ENCODE measurements around the gene SLC34A1.

The SLC34A1 gene

GRCh38 chr5:177423671-177424070 is 39.4 kb downstream of the SLC34A1 start:
- TF ChIP-seq JUND (IDR thresholded peaks at IDR 0.05; ENCODE audit: low read depth) = no peak
- DNase-seq (ENCODE audit: low read depth in 1 of 2, low spot score in 1 of 2) = no peak
- in situ Hi-C loops (cut with HindIII; ENCODE audit: low pct_unique_long_range_greater_than_20kb, low sequenced_read_pairs) = no loop called here

DNA sequence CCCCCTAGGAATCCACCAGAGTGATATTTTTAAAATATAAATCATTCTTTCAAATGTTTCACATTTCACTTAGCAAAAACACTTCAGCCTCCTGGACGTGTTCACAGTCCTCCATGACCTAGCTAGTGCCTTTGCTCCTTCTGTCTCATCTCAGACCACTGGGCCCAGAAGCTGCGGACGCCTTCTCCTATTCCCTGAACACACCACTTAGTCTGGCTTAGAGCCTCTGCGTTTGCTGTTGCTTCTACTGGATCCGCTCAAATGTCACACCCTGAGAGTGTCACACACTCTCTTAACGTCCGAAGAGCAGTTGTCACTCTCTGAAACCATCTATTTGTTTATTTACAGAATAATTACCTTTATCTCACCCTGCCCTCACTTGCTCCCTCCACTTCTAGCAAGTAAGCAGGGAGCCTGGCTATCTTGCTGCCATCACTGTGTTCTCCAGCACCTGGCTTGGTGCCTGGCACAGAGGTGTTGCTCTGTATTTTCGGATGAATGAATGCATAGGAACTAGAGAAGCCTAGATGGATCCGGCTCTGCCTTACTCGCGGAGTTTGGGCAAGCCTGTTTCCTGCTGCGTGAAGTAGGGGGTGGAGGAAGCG is 41.1 kb downstream of the SLC34A1 start:
- in situ Hi-C loops (cut with HindIII; ENCODE audit: low pct_unique_long_range_greater_than_20kb, low sequenced_read_pairs) = no loop called here
- DNase-seq (ENCODE audit: low read depth in 1 of 2, low spot score in 1 of 2) = no peak

DNA sequence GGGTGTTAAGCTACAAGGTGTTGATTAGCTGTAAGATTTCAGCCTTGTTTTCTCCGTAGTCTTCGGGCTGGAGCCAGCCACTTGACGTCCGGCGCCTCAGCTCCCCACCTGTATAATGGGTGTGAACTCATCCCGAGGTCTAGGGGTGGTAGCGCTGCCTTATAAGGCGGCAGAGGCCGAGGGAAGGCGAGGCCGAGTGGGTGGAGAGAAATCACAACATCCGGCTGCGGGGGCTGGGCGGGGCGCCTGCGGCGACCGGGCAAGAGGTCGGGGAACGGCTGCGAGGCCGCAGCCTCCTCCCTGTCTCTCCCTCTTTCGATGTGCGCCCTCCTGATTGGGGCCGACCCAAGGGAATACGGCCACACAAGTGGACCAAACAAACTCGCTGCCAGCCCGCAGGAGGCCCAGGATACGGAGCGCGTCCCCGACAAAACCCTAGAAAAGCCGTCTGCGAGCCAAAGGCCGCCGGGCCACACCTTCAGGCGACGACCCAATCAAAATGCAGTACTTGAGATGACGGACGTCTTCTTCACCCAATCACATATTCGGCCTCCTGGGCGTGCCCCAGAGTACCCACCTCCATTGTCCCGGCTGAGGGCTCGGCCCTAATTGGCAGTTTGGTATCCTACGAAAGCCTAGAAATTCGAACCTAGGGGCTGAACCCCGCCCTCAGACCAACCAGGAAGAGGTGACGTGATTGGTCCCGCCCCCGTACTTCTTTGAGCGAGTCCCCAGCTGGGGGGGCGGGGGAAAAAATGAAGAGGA is 41.7 kb downstream of the SLC34A1 start:
- in situ Hi-C loops (cut with HindIII; ENCODE audit: low pct_unique_long_range_greater_than_20kb, low sequenced_read_pairs) = no loop called here
- DNase-seq (ENCODE audit: low read depth in 1 of 2, low spot score in 1 of 2) = peak; percentile 99 to 100
- TF ChIP-seq JUND (IDR thresholded peaks at IDR 0.05; ENCODE audit: low read depth) = no peak

More for the DNA sequence above, 41.1 kb downstream of the SLC34A1 start:
- TF ChIP-seq JUND (IDR thresholded peaks at IDR 0.05; ENCODE audit: low read depth) = no peak

DNA sequence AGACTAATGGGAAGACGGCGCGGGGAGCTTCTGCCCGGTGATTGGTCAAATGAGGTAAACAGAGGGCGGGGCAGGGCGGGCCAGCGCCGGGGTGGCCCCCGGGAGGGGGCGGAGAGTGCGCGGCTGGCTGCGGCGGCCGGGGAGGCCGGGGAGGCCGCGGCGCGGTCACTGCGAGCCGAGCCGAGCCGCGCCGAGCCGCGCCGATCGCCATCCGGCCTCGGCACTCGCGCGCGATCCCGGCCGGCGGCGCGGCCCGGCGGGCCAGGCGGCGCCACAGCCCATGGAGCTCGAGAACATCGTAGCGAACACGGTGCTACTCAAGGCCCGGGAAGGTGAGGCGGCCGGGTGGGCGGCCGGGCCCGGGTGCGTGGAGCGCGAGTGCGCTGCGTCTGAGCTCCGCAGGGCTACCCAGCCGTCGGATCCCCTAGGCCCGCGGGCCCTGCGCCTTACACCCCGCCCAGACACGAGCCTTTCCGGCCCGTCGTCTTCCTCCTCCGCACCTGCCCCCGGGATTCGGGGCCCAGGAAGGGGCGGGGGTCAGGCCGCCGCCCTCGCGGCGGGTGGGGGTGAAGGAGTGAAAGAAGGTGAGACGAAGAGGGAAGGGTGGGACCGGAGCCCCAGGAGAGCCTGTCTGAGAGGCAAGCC is 42.5 kb downstream of the SLC34A1 start, which contains the start of gene GRK6:
GRK6 (plus strand) TSS at position 111 of the 645 bp plus-strand sequence; CDS start at position 281, 170 bp downstream.
- DNase-seq (ENCODE audit: low read depth in 1 of 2, low spot score in 1 of 2) = peak; percentile 51 to 61
- TF ChIP-seq JUND (IDR thresholded peaks at IDR 0.05; ENCODE audit: low read depth) = no peak
- in situ Hi-C loops (cut with HindIII; ENCODE audit: low pct_unique_long_range_greater_than_20kb, low sequenced_read_pairs) = no loop called here

DNA sequence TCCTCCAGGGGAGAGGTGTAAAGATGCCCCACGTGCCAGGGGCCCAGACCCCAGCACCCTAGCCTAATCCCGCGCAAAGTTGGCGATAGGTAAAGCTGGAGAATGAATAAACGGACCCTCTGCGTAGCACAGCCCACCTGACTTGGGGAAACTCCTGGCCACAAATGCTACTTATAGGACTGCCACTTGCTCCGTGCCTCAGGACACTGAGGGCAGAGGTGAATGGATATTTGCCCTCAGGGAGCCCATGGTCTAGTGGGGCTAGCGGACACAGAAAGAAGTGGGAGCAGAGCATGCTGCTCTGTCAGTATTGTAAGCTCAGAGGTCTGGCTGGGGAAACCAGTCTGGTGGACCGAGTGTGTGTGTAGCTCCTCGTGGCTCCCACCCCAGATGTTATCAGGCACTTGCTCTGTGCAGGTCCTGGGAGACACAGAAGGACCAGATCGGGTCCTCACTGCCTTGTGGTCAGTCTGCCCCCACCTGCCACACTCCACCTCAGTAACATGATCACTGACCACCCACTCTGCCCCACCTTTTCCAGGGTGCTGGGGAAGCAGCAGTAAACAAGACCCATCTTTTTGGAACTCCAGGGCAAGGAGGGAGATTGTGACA is 43.1 kb downstream of the SLC34A1 start:
- TF ChIP-seq JUND (IDR thresholded peaks at IDR 0.05; ENCODE audit: low read depth) = no peak
- peak; percentile 54 to 77 for DNase-seq (ENCODE audit: low read depth in 1 of 2, low spot score in 1 of 2)
- in situ Hi-C loops (cut with HindIII; ENCODE audit: low pct_unique_long_range_greater_than_20kb, low sequenced_read_pairs) = no loop called here

DNA sequence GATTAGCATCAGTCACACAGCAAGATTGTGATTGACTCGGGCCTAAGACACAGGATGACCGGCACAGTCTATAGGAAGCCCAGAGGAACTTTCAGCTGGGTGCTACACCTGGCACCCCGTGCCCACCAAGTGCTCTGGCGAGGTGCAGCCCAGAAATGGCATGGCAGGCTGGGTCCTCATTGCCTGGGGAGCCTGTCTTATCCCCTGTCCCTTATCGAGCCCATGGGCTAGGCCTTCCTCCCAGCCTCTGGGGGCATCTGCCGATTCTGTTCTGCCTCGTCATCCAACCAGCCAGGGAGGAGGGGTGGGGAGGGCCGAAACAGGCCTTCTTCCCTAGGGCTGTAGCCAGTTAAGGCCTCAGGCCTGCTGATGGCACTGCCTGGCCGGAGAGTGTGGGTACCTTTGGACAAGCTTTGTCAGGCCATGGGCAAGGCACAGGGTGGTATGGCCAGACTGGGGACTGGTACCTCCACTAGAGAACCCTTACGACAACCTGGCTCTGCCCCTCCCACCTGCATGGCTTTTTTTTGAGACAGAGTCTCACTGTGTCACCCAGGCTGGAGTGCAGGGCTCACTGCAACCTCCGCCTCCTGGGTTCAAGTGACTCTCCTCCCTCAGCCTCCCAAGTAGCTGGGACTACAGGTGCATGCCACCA is 43.8 kb downstream of the SLC34A1 start:
- no peak for DNase-seq (ENCODE audit: low read depth in 1 of 2, low spot score in 1 of 2)
- TF ChIP-seq JUND (IDR thresholded peaks at IDR 0.05; ENCODE audit: low read depth) = no peak
- in situ Hi-C loops (cut with HindIII; ENCODE audit: low pct_unique_long_range_greater_than_20kb, low sequenced_read_pairs) = no loop called here

GRCh38 chr5:177428574-177429217 is 44.5 kb downstream of the SLC34A1 start:
- no peak for DNase-seq (ENCODE audit: low read depth in 1 of 2, low spot score in 1 of 2)
- in situ Hi-C loops (cut with HindIII; ENCODE audit: low pct_unique_long_range_greater_than_20kb, low sequenced_read_pairs) = no loop called here
- no peak for TF ChIP-seq JUND (IDR thresholded peaks at IDR 0.05; ENCODE audit: low read depth)

- in situ Hi-C loops (cut with HindIII; ENCODE audit: low pct_unique_long_range_greater_than_20kb, low sequenced_read_pairs) = no loop called here
Measured at GRCh38 chr5:177429248-177430040, 45.2 kb downstream of the SLC34A1 start.

GRCh38 chr5:177430140-177430951 is 46.1 kb downstream of the SLC34A1 start:
- DNase-seq (ENCODE audit: low read depth in 1 of 2, low spot score in 1 of 2) = no peak
- in situ Hi-C loops (cut with HindIII; ENCODE audit: low pct_unique_long_range_greater_than_20kb, low sequenced_read_pairs) = no loop called here
- no peak for TF ChIP-seq JUND (IDR thresholded peaks at IDR 0.05; ENCODE audit: low read depth)

More at GRCh38 chr5:177429248-177430040, 45.2 kb downstream of the SLC34A1 start:
- TF ChIP-seq JUND (IDR thresholded peaks at IDR 0.05; ENCODE audit: low read depth) = no peak
- DNase-seq (ENCODE audit: low read depth in 1 of 2, low spot score in 1 of 2) = no peak

DNA sequence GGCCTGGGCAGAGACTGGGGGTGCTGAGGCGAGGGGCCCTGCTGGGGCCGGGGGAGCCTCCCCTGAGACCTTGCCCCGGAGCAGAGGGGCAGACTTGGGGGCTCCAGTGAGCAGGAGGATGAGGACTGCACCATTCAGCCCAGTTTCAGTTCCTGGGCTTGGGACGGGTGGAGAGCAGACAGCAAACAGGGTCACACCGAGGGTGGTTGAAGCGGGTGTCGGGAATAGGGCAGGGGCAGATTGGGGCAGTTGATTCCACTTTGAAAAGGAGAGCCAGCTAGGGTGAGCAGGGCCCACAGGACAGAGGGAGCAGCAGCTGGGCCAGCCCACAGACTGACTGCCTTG is 46.7 kb downstream of the SLC34A1 start:
- no peak for TF ChIP-seq JUND (IDR thresholded peaks at IDR 0.05; ENCODE audit: low read depth)
- no peak for DNase-seq (ENCODE audit: low read depth in 1 of 2, low spot score in 1 of 2)
- in situ Hi-C loops (cut with HindIII; ENCODE audit: low pct_unique_long_range_greater_than_20kb, low sequenced_read_pairs) = no loop called here

All from T47D (cell line).